A673 (cell line): ENCODE results near the gene KRT28. TPM values are rescaled to one million over a fixed set of nuclear protein-coding genes. Genes with fewer than 3 reads are reported as not detected.

Source experiments
- Bru-seq: library from RNA; stranded (reverse); fragments of 400-500 nt; gene quantifications from one replicate; lab custom pipeline; 2021; lab: Mats Ljungman, UMichigan
- BruChase-seq, 2 experiments: library from RNA; stranded (reverse); fragments of 400-500 nt; gene quantifications; one replicate each; lab custom pipeline; 2021; lab: Mats Ljungman, UMichigan
- BruUV-seq: library from RNA; stranded (reverse); fragments of 400-500 nt; replicated peaks from 2 replicates; lab custom pipeline; 2021; lab: Mats Ljungman, UMichigan
- CTCF ChIA-PET: fragments of 300-600 bp; sonication (Branson Sonifier 250); formaldehyde crosslinking; loops from one replicate; lab custom pipeline; 2022; ENCODE audit warnings: antibody characterized with exemption; lab: Charles Lee
- POLR2A ChIA-PET: fragments of 300-600 bp; sonication (Branson Sonifier 250); formaldehyde crosslinking; loops from one replicate; lab custom pipeline; 2022; ENCODE audit warnings: antibody characterized with exemption; ENCODE audit not compliant: low non-redundant PET; lab: Charles Lee
- DNase-seq: peaks from one replicate; pipeline ENCODE4 v3.0.0-alpha.2; 2015; ENCODE audit warnings: low spot score
- H3K27ac ChIP-seq: fragments of 200-600 bp; sonication (generic); 2 replicates; pipeline ENCODE4 v1.5.1; 2016; ENCODE audit warnings: mixed run types, low read depth, mild to moderate bottlenecking, mixed read lengths, antibody characterized with exemption, low read length; ENCODE audit not compliant: poor library complexity, severe bottlenecking
- H3K27me3 ChIP-seq: fragments of 200-600 bp; sonication (generic); replicated peaks from 2 replicates; pipeline ENCODE4 v1.6.1; 2017; ENCODE audit warnings: mixed run types, low read depth, mild to moderate bottlenecking, mixed read lengths, antibody characterized with exemption, low read length; ENCODE audit not compliant: insufficient read depth, poor library complexity
- H3K36me3 ChIP-seq: fragments of 200-600 bp; sonication (generic); 2 replicates; pipeline ENCODE4 v1.6.1; 2016; ENCODE audit warnings: mixed run types, mild to moderate bottlenecking, mixed read lengths, antibody characterized with exemption, low read length; ENCODE audit not compliant: insufficient read depth, poor library complexity, severe bottlenecking
- H3K4me1 ChIP-seq: fragments of 200-600 bp; sonication (generic); 2 replicates; pipeline ENCODE4 v1.6.1; 2017; ENCODE audit warnings: mixed run types, mild to moderate bottlenecking, mixed read lengths, antibody characterized with exemption, low read length; ENCODE audit not compliant: insufficient read depth, poor library complexity, severe bottlenecking
- H3K4me3 ChIP-seq: fragments of 200-600 bp; sonication (generic); 2 replicates; pipeline ENCODE4 v1.5.1; 2016; ENCODE audit warnings: low read depth, mixed run types, mild to moderate bottlenecking, mixed read lengths, low read length; ENCODE audit not compliant: poor library complexity, severe bottlenecking
- H3K9me3 ChIP-seq: fragments of 200-600 bp; sonication (generic); 2 replicates; pipeline ENCODE4 v1.6.1; 2016; ENCODE audit warnings: mixed run types, low read depth, mild to moderate bottlenecking, mixed read lengths, antibody characterized with exemption, low read length; ENCODE audit not compliant: poor library complexity, severe bottlenecking
- CTCF ChIP-seq: fragments of 300-800, 200-600 bp; sonication (generic); conservative IDR thresholded peaks from 2 replicates; pipeline ENCODE4 v1.5.1; 2017; ENCODE audit warnings: low read depth, mild to moderate bottlenecking, antibody characterized with exemption, low read length, moderate library complexity, mixed read lengths
- EZH2 ChIP-seq: fragments of 200-600 bp; sonication (generic); IDR thresholded peaks from 2 replicates; pipeline ENCODE4 v1.6.1; 2017; ENCODE audit warnings: borderline replicate concordance, low read depth, mild to moderate bottlenecking, mixed read lengths, antibody characterized with exemption, low read length; ENCODE audit not compliant: poor library complexity, severe bottlenecking
- intact Hi-C: fragments of 100-400 bp; cut with micrococcal nuclease; formaldehyde crosslinking; loops from one replicate; pipeline ENCODE4 v1.10.0; 2022; ENCODE audit not compliant: unreplicated experiment
- long read RNA-seq: library from polyadenylated mRNA; stranded (forward); transcript quantifications from one replicate; pipeline ENCODE4 v2.0.0, GENCODE V29; 2022
- total RNA-seq: library from RNA; stranded (reverse); gene quantifications from 2 replicates; pipeline ENCODE4 v1.2.3, GENCODE V29; 2021

The KRT28 gene
- not detected in 2 replicates for total RNA-seq
- Bru-seq, nascent RNA, result not detected
- not detected for BruChase-seq, experiment 1, labeled RNA remaining after a 2-hour chase
- not detected for BruChase-seq, experiment 2, labeled RNA remaining after a 6-hour chase
- long read RNA-seq, result 0 reads

GRCh38 chr17:40799859-40800258 is at the start of gene KRT28:
KRT28 (minus strand) TSS chr17:40799959; CDS start chr17:40799893, 66 bp downstream.
- Histone ChIP-seq H3K27ac (no peak within 1 kb of the TSS), H3K4me3 (no peak within 1 kb of the TSS), H3K36me3 (no peaks in the 10 kb centered on the region), H3K9me3 (no peaks in the 10 kb centered on the region), H3K27me3 (no peaks in the 10 kb centered on the region), H3K4me1 (no peaks in the 10 kb centered on the region)
- ChIA-PET CTCF (no interaction called here), POLR2A (no interaction called here)
- TF ChIP-seq CTCF, result no peak
- TF ChIP-seq EZH2, result no peak
- no TSS peak for BruUV-seq
- intact Hi-C loops, result loop anchor here (5.0 kb wide), 3 partner anchors 107 to 747 kb away; partner anchors contain the start of gene KRTAP4-5
- DNase-seq, result no peak

GRCh38 chr17:40848583-40849235 is 49.0 kb upstream of the KRT28 start:
- no peaks in the 10 kb centered on the region for H3K4me1 ChIP-seq
- BruUV-seq, result no TSS peak
- H3K4me3 ChIP-seq, result no peak overlapping the region
- no peak overlapping the region for H3K27ac ChIP-seq
- H3K27me3 ChIP-seq, result no peaks in the 10 kb centered on the region
- ChIA-PET CTCF (no interaction called here), POLR2A (no interaction called here)
- TF ChIP-seq EZH2 (no peak), CTCF (no peak)
- no peak for DNase-seq
- no peaks in the 10 kb centered on the region for H3K36me3 ChIP-seq
- H3K9me3 ChIP-seq, result no peaks in the 10 kb centered on the region
- intact Hi-C loops, result no loop called here

- Histone ChIP-seq H3K9me3 (no peaks in the 10 kb centered on the region), H3K27ac (no peak overlapping the region), H3K4me1 (no peaks in the 10 kb centered on the region), H3K36me3 (no peaks in the 10 kb centered on the region), H3K4me3 (no peak overlapping the region), H3K27me3 (no peaks in the 10 kb centered on the region)
- no peak for DNase-seq
- POLR2A ChIA-PET, result no interaction called here
- BruUV-seq, result no TSS peak
- CTCF ChIA-PET, result interaction anchor here (0.6 kb wide), 1 partner anchor 802 kb away, joined by 5 read pairs; no protein-coding TSS in a partner anchor
- intact Hi-C loops, result no loop called here
- TF ChIP-seq CTCF (no peak), EZH2 (no peak)
Observed at GRCh38 chr17:40846515-40847144, 46.9 kb upstream of the KRT28 start.
